Measurements from ENCODE around the gene COX5A. TPM values are rescaled to one million over a fixed set of nuclear protein-coding genes. Genes with fewer than 3 reads are reported as not detected.
A peak's percentile ranks its signal among the peaks of the same experiment; 100 is the strongest.

Gene COX5A
- 100 to 1,000 TPM in 1 of 2 donors, 10 to 100 TPM in 1; 77.4 to 107 TPM for total RNA-seq
- 426 TPM for polyA plus RNA-seq (ENCODE audit: insufficient read depth, low read depth, low replicate concordance)
- long read RNA-seq, donor 1, transcript COX5A-201 (5 exons, 1,268 nt) = major isoform, 87 of 146 reads
- long read RNA-seq, donor 1, partial matches to known transcripts = 51 of 146 reads
- long read RNA-seq, donor 1, other reads (novel, unspliced or antisense) = 5 of 146 reads
- long read RNA-seq, donor 2, transcript COX5A-201 (5 exons, 1,268 nt) = major isoform, 76 of 138 reads
- long read RNA-seq, donor 2, partial matches to known transcripts = 60 of 138 reads
- long read RNA-seq, donor 2, other reads (novel, unspliced or antisense) = 0 of 138 reads

GRCh38 chr15:74937590-74938371 lies at the start of gene COX5A:
Gene COX5A (minus strand): TSS chr15:74938073. CDS start chr15:74938014, 59 bp downstream.
- no peak for TF ChIP-seq CTCF (IDR thresholded peaks at IDR 0.05)
- no peak for TF ChIP-seq POLR2A (IDR thresholded peaks at IDR 0.05)
- DNase-seq = peak; percentile 97
- Histone ChIP-seq H3K9me3 (no peaks in the 10 kb centered on the region), H3K36me3 (ENCODE audit: low read depth, missing control alignments) (no peaks in the 10 kb centered on the region), H3K27ac (peak within 1 kb of the TSS; percentile 86 to 91), H3K27me3 (no peaks in the 10 kb centered on the region), H3K4me1 (peaks cover 13% of the 10 kb centered on the region), H3K4me3 (peak within 1 kb of the TSS; percentile 96 to 100)
- intact Hi-C loops (cut with DNase I; ENCODE audit: low total_unique reads) = no loop called here
- WGBS, 2 donors = 0% methylated on average over 9 to 59 of the region's 85 CpGs

- 40 to 58% methylated on average over 4 of the region's 4 CpGs for WGBS, 2 donors
- Histone ChIP-seq H3K36me3 (ENCODE audit: low read depth, missing control alignments) (no peaks in the 10 kb centered on the region), H3K27ac (no peak overlapping the region), H3K9me3 (no peaks in the 10 kb centered on the region), H3K4me3 (no peak overlapping the region), H3K27me3 (no peaks in the 10 kb centered on the region), H3K4me1 (no peaks in the 10 kb centered on the region)
- intact Hi-C loops (cut with DNase I; ENCODE audit: low total_unique reads) = no loop called here
- no peak for DNase-seq
- TF ChIP-seq POLR2A (IDR thresholded peaks at IDR 0.05) (no peak), CTCF (IDR thresholded peaks at IDR 0.05) (no peak)
These were observed 45.9 kb upstream of the COX5A start for GRCh38 chr15:74983725-74984231.

GRCh38 chr15:74982183-74982582 lies 44.3 kb upstream of the COX5A start:
- Histone ChIP-seq H3K27ac (no peak overlapping the region), H3K4me1 (no peaks in the 10 kb centered on the region), H3K27me3 (no peaks in the 10 kb centered on the region), H3K9me3 (no peaks in the 10 kb centered on the region), H3K4me3 (no peak overlapping the region), H3K36me3 (ENCODE audit: low read depth, missing control alignments) (no peaks in the 10 kb centered on the region)
- TF ChIP-seq POLR2A (IDR thresholded peaks at IDR 0.05) (no peak), CTCF (IDR thresholded peaks at IDR 0.05) (no peak)
- WGBS, 2 donors = 34 to 45% methylated on average over 5 of the region's 5 CpGs
- DNase-seq = no peak
- intact Hi-C loops (cut with DNase I; ENCODE audit: low total_unique reads) = no loop called here

GRCh38 chr15:74978503-74978902 lies 40.6 kb upstream of the COX5A start:
- WGBS, 2 donors = 45 to 60% methylated on average over 3 of the region's 3 CpGs
- TF ChIP-seq CTCF (IDR thresholded peaks at IDR 0.05) (no peak), POLR2A (IDR thresholded peaks at IDR 0.05) (no peak)
- H3K27ac ChIP-seq = no peak overlapping the region
- DNase-seq = no peak
- no peaks in the 10 kb centered on the region for H3K4me1 ChIP-seq
- no peaks in the 10 kb centered on the region for H3K27me3 ChIP-seq
- no peaks in the 10 kb centered on the region for H3K36me3 ChIP-seq (ENCODE audit: low read depth, missing control alignments)
- no peak overlapping the region for H3K4me3 ChIP-seq
- H3K9me3 ChIP-seq = no peaks in the 10 kb centered on the region
- intact Hi-C loops (cut with DNase I; ENCODE audit: low total_unique reads) = no loop called here

Measured in testis (tissue), 5 donors.